ENCODE results near the gene ARHGEF1.

Gene ARHGEF1

DNA sequence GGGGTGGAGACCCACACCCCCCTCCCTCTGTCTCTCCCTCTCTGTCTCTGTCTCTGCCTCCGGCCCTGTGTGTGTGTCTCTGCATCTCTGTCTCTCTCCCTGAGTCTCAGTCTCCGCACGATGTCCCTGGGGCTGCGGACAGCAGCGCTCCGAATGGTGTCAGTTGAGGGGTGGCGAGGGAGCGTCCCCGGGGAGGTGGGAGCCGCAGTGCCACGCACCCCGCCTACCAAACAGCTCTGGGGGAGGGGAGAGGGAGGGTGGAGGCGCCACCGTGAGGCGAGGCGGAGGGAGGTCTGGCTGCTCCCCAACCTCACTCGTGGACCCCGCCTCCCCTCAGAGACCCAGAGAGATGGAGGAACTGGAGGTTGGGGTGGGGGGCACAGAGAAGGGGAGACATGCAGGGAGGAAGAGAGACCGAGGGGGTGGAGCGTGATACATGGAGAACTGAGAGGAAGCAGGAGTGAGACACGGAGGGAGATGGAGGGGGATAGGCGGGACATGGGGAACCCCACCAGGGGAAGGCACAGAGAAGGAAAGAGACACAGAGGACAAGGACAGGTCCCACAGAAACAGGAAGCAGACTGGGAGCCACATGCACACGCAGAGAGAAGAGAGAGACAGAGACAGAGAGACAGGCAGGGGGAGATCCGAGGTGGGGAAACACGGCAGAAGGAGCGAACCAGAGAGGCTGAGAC lies 38.0 kb downstream of the ARHGEF1 start:
- no peak for DNase-seq

DNA sequence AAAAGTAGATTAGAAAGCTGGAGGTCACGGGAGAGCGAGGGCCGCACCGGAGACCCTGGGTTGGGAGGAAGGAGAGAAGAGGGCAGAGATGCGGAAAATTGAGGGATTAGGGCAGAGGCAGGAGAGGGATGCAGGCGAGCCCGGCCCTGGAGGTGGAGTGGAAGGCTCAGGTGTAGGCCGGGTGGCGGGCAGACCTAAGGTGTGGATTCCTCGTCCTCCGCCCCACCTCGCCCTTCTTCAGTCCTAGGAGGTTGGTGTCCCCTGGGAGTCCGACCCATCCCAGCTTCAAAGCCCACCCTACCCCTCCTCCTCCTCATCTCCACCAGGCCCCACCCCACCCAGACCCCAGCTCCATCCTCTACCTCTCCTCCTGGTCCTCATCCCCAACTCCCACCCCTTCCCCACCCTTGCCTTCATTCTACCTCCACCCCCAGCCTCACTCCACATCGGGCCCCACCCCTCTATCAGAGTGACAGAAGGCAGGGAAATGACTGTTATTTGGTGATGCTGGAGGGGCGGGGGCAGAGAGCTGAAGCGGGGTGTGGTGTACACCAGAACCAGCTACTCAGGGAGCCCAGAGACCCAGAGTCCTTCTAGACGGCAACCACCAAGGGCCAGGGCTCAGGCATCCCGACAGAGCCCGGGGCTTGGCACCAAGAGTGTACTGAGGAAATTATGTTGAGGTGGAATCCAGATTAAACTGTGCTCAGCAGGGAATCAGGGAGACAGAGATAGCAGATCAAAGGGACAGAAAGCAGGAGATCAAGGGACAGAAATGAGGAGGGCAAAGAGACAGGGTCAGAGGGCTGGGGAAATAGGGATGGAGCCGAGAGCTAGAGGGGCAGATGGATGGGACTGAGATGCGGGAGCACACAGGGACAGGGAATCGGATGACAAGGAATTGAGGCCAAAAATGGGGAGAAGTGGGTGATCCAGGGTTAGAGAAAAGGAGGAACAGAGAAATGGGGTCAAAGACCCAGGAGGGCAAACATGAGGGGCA lies 38.9 kb downstream of the ARHGEF1 start:
- no peak for DNase-seq

DNA sequence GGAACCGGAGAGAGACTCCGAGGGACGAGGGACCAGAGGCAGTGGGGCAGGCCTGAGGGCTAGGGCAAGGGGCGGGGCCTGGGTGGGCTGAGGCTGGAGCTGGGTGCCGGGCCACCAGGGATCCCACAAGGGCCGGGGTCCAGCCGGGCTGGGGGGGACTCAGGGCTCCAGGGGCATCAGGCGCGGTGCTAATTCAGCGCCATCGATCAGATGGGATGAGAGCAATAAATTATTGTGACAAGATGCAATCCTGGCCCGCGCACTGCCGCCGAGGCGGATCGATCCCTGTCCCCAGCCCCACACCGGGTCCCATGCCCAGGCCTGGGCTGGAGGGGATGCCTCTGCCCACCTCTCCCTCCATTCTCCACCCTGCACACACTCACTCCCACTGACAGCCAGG lies 39.6 kb downstream of the ARHGEF1 start:
- no peak for DNase-seq

DNA sequence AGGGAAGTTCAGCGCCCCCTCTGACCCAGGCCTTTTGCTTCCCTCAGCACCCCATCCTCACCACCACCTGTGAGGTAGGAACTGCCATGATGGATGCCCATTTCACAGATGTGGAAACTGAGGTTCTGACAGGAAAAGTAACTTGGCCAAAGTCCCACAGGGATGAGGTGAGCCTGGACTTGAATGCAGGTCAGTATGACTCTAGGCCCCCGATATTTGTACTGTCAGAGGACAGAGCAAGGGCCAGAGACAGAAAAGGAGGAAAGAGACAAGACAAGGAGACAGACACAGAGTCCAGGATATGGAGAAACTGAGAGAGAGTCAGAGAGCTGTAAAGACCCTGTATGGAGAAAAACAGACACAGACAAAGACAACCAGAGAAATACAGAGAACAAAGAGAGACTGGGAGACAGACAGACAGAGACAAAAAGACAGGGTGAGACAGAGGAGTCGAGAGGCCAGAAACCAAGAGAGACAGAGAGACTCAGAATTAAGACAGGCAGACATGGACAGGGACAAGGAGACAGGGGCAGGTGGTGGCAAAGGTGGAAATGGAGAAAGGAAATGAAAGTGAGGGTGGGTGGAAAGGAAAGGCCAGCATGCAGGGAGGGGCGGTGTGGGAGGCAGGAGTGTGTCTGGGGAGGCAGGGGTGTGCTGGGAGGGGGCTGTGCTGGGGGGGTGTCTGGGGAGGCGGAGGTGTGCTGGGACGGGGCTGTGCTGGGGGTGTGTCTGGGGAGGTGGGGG lies 40.2 kb downstream of the ARHGEF1 start:
- DNase-seq: no peak

DNA sequence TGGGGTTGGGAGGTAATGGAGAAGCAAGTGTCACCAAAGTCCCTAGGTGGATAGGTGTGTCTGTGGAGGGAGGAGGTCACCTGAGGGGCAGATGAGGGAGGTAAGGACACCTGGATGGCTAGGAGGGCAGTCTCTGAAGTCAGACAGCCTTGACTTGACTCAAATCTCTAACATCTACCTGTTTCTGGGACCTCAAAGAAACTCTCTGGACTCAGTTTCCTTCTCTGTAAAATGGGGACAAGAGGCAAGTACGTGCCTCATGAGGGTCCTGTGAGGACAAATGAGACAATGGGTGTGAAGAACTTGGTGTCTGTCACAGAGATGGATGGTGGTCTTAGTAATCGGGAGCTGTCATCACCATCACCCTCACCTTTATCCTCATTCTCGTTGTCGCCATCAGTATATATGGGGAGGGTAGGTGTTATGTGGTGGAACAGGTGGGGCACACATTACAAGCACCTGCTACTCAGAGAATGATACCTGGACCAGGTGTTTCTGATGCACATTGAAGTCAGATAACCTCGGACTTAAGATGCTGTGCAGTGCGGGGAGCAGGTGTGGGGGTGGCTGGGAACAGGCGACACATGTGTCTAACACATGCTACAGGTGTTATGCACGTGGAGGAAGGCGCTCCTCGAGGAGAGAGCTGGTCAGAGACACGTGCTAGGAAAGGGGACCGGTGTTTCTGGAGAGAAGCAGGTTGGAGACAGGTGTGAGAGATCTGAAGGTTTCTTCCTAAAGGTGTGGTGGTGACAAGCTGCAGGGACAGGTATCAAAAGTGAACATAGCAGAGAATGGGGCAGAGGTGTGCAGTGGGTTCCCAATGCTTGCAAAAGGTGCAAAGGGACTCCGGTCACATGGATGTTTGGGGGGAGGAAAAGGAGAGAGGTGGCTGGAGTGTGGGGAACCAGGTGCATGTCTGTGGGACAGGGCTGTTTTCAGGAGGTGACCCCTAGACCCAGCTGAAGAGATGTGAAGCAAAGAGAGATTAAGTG lies 41.5 kb downstream of the ARHGEF1 start:
- no peak for DNase-seq

DNA sequence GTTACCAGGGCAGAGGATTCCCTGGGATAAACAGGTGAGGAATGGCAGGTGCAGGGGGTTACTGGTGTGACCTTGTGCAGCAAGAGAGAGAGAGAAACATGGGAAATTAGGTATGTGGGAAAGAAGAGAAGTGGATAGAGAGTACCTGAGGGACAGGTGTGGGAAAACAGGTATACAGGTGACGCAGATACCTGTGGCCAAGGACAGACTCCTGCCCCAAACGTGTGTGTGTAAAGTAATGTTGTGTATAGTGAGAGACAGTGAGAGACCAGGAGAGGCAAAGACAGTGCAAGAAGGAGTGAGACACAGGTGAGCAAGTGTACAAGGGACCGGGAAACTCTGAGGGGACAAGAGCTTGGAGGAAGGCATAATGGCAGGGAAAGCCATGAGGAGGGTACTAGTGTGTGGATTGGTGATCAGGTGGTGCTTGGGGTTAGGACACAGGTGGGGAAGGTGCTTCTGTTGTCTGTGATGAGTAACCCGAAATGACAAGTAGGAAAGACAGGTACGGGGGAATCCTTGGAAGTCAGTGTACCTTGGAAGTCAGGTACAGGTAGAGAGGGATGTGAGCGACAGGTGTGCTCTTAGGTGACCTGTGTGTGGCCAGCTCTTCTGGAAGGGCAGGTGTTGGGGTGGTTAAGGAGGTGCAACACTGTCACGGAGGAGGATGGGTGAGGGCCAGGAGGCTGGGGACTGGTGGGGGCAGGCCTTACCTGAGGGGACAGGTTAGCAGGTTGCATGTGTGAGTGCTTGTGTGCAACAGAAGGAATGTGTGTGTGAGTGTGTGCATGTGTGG lies 42.4 kb downstream of the ARHGEF1 start:
- no peak for DNase-seq

DNA sequence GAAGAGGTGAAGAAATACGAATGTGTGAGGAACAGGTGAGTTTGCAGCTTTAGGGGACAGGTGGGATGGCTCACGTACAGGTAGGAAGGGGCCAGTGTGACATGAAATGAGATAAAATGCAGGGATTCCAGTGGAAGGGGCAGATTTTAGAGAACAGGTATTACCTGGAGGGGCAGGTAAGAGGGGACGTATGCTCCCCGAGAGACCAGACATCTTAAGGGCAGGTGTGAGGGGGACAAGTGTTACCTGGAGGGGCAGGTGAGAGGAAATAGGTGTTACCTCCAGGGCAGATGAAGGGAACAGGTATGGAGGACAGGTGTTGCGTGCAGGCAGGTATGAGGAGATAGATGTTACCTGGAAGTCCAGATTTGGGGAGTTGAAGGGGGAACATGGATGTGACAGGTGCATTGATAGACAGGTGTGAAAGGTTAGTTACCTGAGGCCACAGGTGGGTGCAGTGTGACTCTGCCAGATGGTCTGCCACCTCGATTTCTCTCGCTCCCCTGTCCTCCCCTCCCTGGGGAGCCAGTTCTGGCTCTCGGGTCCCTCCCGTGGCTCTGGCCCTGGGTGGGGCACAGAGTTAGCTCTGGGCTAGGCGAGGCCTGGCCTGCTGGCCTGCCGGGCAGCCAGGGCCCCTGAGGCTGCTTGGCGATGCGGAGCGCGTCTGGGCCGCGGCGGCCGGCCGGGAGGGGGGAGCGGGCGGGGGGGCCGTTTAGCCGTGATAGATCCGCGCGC lies 43.2 kb downstream of the ARHGEF1 start:
- DNase-seq: no peak

DNA sequence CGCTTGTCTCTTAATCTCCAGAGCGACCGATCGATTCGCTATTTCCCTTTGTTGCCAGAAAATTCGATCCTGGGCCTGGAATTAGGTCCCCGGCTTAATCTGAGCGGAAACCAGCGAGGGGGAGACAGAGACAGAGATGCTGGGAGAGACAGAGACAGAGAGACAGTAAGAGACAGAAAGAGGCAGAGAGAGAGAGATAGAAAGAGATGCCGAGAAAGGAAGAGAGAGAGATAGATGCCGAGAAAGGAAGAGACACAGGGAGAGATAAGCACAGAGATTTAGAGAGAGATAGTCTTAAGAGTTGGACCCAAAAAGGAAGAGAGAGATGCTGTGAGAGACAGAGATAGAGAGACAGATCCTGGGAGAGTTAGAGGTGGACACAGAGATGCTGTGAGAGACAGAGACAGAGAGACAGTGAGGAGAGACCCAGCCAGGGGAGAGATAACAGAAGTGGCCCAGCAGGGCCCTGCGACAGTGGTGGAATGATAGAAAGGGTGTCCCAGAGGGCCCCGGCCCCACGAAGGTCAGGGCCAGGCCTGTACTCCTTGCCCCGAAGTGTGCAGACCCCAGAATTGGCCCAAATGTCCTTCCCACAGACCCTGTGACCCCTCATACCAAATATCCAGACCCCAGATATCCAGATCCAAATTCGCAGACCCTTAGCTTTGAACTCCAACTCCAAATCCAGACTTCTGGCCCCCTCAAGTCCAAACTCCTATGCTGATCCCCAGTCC lies 43.9 kb downstream of the ARHGEF1 start:
- no peak for DNase-seq

DNA sequence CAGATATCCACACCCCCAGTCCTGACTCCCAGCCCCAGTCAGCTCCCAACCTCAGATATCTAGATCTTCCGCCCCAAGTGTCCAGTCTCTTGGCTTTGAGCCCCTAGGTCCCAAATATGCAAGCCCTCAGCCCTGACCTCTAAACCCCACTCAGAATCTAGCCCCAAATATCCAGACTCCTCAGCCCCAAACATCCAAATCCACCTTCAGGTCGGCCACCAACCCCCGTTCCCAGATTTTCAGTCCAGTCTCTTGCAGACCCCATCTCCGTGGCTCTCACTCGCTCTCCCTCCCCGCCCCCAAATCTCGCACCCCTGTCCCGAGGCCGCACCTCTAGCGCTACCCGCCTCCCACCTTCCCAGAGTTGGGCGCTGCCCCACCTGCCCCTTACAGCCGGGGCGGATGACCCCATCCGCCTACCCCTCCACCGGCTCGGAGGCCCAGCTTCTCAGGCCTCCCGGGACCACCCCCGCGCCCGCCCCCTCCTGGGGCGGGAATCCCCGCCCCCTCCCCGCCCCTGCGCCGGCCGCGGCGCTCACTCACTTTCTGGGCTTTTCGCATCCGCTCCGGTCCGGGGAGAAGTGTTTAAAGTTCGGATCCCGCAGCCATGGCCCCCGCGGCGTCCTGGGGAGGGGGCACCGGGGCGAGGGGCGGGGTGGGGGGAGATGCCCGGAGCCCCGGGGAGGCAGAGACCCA lies 44.7 kb downstream of the ARHGEF1 start:
- no peak for DNase-seq

DNA sequence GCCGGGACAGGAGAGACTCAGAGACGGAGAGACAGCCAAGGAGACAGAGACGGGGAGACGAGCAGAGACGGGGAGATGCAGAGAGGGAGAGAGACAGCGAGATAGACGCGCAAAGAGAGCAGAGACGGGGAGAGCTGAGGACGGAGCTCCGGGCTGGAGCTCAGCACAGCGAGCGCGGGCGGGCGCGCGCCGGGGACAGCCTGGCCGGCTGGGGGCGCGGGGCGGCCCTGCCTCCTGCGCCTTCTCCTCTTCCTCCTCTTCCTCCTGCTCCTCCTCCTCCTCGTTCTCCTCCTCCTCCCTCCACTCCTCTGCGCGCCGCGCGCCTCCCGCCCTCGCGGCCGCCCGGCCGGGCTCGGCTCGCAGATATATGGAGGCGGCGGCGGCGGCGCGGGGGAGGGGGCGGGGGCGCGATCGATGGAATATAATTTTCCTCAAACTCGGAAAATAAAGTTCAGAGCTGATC lies 45.3 kb downstream of the ARHGEF1 start, which contains the start of gene ERFL:
Gene ERFL, minus strand, starts transcription at position 229 of the 463 bp plus-strand sequence. CDS start 15,530 bp downstream, outside the sequence.
- DNase-seq: no peak

DNA sequence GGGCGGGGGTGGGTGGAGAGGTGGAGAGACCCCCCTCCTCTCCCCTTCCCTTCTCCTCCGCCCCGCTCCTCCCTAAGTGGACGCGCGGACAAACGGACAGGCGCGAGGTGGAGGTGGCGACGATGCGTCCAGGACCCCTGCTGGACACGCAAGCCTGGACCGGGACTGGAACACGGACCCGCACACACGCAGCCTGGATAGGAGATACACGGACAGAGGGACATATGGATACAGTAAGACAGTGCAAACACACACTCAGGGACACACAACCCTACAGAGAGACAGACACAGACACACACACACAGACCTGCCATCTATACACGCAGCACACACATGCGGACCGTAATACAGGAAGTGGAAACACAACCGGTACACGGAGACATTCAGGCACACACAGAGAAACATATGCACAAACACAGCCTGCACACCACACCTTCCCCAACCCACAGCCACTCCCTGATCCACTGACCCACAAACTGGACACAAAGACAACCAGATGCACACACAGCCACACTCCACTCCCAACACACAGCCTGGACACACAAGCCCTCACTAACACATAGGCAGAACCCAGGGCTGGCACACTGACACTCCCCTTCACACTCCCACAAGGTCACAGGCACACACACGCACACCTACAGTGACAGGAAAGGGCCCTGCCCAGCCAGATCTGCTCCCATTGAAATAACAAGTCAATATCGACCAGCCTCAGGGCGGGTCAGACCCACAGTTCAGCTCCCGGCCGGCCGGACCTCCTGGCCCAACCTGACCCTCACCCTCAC lies 46.0 kb downstream of the ARHGEF1 start:
- no peak for DNase-seq

DNA sequence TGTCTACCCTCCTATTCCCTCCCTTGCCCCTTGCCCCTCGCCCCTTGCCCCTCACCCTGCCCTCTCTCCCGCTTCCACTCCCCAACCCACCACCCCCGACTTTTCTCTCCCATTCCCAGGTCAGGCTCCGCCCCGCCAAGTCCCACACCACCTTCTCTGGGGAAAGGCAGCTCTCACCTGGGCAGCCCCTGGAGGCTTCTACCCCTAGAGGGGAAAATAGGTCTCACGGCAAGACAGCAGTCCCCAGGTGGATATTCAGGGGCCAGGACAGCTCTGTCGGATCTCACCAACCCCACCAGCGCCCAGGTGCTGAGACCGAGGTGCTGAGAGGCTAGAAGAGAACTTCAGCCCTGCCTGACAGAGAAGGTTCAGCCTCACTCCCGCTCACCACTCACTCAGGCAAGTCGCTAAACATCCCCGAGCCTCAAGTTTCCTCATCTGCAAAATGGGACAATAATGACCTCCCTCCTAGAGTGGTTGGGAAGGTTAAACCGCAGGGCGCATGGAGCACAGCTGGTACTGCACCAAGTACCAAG lies 46.6 kb downstream of the ARHGEF1 start:
- no peak for DNase-seq

DNA sequence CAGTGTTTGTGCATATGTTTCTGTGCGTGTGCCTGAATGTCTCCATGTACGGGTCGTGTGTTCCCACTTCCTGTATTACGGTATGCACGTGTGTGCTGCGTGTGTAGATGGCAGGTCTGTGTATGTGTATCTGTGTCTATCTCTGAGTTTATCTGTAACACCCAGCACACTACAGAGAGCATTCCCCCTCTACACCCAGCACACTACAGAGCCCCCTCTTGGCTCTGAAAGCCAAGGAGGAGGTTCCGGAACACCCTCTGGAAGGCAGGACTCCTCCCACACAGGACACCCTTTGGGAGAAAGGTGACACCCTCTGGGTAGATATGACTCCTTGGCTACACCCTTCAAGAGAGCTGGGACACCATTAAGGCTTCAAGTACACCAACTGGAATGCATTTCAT lies 47.3 kb downstream of the ARHGEF1 start:
- DNase-seq: no peak

DNA sequence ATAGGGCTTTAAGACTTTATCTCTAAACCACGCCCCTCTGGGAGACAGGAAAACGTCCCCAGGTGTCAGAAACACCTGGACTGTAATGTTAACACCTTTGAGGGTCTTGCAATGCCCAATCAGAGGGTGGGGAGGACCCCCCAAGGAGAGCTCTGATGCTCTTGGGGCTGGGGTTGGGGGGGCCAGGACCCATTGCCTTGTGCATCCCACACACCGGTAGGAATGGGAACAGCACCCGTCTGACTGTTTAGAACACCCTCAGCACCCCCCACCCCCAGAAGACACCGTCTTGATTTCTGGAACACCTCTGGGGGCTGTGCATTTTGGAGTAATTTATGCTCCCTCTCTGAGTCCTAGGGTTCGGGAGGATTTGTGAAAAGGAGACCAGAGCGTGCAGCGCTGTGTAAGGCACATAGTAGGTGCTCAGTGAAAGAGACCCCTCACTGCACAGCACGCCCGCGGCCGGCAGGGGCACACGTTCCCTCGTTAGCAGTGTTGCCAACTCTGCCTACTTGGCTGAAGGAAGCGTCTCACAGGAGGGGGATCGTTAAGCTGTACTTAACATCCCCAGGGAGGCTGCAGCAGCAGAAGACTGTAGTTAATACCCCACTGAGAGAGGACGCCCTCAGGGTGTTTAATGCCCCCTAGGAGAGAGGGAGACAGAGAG lies 48.1 kb downstream of the ARHGEF1 start:
- no peak for DNase-seq

DNA sequence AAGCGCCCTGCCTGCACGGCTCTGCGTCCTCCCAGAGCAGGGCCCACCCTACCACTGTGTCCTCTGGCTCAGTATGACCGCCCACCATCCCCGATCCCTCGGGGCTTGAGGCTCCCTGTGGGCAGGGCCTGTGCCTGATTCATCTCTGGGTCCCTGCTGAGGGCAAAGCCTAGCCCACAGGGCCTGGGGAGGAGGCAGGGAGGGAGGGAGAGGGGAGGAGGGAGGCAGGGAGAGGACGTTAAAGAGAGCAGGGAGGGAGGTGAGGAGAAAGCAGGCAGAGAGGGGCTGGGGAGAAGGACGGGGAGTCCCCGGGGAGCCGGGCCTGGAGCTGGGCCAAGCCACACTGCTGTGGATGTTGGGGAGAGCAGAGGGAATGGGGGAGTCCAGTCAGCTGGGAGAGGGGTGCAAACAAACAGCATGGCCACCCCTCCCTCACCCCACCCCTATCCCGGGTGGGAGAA lies 49.3 kb downstream of the ARHGEF1 start:
- no peak for DNase-seq

DNA sequence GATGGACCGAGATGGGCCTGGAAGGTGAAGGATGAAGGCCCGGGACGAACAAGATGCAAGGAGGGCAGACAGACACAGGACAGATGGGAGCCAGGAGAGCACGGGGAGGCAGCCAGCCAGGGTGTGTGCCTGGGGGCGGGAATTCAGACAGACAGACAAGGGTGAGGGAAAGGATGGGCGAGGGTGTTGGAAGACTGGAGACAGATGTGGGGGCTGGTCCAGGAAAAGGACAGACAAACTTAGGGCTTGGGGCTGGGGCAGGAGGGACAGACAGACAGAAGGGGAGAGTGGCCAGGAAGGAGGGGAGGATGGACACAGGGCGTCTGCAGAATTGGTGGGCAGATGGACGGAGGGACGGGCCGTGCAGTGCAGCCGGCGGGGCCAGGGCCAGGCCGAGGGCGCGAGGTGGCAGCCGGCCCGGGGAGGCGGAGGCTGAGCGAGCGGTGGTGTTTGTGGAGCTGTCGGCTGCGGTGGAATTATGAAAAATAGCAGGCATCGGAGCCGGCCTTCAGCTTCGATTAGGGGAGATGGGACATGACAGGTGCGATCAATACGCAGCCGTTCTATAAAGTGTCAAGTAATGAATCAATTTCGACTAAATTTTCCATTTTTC lies 49.8 kb downstream of the ARHGEF1 start:
- no peak for DNase-seq
